ENCODE measurements around the gene DNM3. TPM values are rescaled to one million over a fixed set of nuclear protein-coding genes. Genes with fewer than 3 reads are reported as not detected.

Gene DNM3
- total and polyA plus RNA-seq, 7 donors, result 0.60 to 13.3 (median 3.9) TPM

- H3K4me3 ChIP-seq, result no peak overlapping the region
- TF ChIP-seq EP300 (IDR thresholded peaks at IDR 0.05) (no peak), CTCF (IDR thresholded peaks at IDR 0.05) (no peak), POLR2AphosphoS5 (IDR thresholded peaks at IDR 0.05) (no peak), POLR2A (IDR thresholded peaks at IDR 0.05) (no peak)
- no peaks in the 10 kb centered on the region for H3K36me3 ChIP-seq
- no peak overlapping the region for H3K27ac ChIP-seq
- no peak for DNase-seq
- H3K9me3 ChIP-seq, result no peaks in the 10 kb centered on the region
- H3K4me1 ChIP-seq, result peaks cover 0 to 8% (median 4%) of the 10 kb centered on the region in 4 donors
- intact Hi-C loops (cut with DNase I), result no loop called here
- 56 to 77% methylated on average over 2 of the region's 2 CpGs for WGBS, 2 donors
- H3K27me3 ChIP-seq, result no peaks in the 10 kb centered on the region
These were observed 327.2 kb downstream of the DNM3 start for GRCh38 chr1:172168597-172168872.

DNA sequence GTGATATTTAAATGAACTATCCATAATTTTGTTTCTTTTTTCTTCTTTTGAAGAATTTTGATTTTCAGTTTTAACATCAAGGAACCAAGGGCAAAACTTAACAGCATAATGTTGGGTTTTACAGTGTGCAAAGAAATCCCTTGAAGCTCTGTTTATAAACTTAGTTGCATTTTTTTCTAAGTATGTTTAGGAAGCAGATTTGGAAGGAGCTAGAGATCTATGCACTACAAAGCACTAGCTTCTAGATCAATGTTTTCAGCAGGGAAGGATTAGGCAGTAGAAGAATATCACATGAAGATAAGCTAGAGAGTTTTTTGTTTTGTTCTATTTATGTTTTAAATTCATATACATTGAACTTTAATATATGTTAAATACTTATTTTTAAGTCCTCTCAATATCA lies 328.5 kb downstream of the DNM3 start:
- Histone ChIP-seq H3K27ac (no peak overlapping the region), H3K4me3 (no peak overlapping the region), H3K36me3 (no peaks in the 10 kb centered on the region), H3K9me3 (no peaks in the 10 kb centered on the region), H3K27me3 (no peaks in the 10 kb centered on the region), H3K4me1 (peaks cover 0 to 8% (median 0%) of the 10 kb centered on the region in 4 donors)
- intact Hi-C loops (cut with DNase I), result no loop called here
- no peak for DNase-seq
- TF ChIP-seq POLR2A (IDR thresholded peaks at IDR 0.05) (no peak), EP300 (IDR thresholded peaks at IDR 0.05) (no peak), POLR2AphosphoS5 (IDR thresholded peaks at IDR 0.05) (no peak), CTCF (IDR thresholded peaks at IDR 0.05) (no peak)

DNA sequence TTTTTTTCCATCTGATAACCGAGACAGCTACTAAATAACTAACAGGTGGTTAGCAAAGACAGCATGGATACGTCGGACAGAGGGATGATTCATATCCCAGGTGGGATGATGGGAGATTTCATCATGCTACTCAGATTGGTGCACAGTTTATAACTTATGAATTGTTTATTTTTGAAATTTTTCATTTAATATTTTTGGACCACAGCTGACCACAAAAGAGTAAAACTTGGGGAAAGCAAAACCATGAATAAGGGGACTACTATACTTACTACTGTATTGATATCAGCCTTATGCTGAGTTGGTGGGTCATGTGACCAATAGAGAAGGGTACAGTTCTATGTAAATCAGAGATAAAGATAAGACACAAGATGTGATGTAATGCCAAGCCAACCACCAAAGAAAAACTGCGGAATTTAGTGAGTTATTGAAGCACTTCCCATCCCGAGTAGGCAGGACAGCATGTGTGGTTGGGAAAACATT lies 331.1 kb downstream of the DNM3 start:
- Histone ChIP-seq H3K36me3 (no peaks in the 10 kb centered on the region), H3K27me3 (no peaks in the 10 kb centered on the region), H3K9me3 (no peaks in the 10 kb centered on the region), H3K4me1 (peaks cover 0 to 13% (median 4%) of the 10 kb centered on the region in 4 donors), H3K4me3 (no peak overlapping the region), H3K27ac (no peak overlapping the region)
- 89 to 96% methylated on average over 5 of the region's 5 CpGs for WGBS, 2 donors
- DNase-seq, result no peak
- intact Hi-C loops (cut with DNase I), result no loop called here
- no peak for TF ChIP-seq POLR2A (IDR thresholded peaks at IDR 0.05)
- TF ChIP-seq CTCF (IDR thresholded peaks at IDR 0.05), result no peak
- TF ChIP-seq EP300 (IDR thresholded peaks at IDR 0.05), result no peak
- TF ChIP-seq POLR2AphosphoS5 (IDR thresholded peaks at IDR 0.05), result no peak

GRCh38 chr1:172176206-172176605 lies 334.9 kb downstream of the DNM3 start:
- TF ChIP-seq CTCF (IDR thresholded peaks at IDR 0.05) (no peak), POLR2A (IDR thresholded peaks at IDR 0.05) (no peak), POLR2AphosphoS5 (IDR thresholded peaks at IDR 0.05) (no peak), EP300 (IDR thresholded peaks at IDR 0.05) (no peak)
- 90 to 93% methylated on average over 1 of the region's 1 CpG for WGBS, 2 donors
- DNase-seq, result no peak
- no peak overlapping the region for H3K4me3 ChIP-seq
- intact Hi-C loops (cut with DNase I), result no loop called here
- peaks cover 0 to 26% (median 16%) of the 10 kb centered on the region in 4 donors for H3K4me1 ChIP-seq
- no peak overlapping the region for H3K27ac ChIP-seq
- no peaks in the 10 kb centered on the region for H3K27me3 ChIP-seq
- H3K9me3 ChIP-seq, result no peaks in the 10 kb centered on the region
- H3K36me3 ChIP-seq, result no peaks in the 10 kb centered on the region

DNA sequence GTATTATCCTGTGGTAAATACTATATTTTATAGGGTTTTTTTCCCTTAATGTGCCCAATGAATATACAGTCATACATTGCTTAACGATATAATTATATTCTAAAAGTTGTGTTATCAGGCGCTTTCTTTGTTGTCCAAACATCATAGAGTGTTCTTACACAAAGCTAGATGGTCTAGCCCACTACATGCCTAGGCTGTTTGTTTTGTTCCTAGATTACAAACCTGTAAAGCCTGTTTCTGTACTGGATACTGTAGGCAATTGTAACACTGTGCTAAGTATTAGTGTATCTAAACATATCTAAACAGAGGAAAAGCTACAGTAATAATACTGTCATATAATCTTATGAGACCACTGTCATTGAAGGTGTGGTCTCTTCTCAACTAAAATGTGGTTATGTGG lies 336.6 kb downstream of the DNM3 start:
- H3K27ac ChIP-seq, result no peak overlapping the region
- peaks cover 0 to 41% (median 29%) of the 10 kb centered on the region in 4 donors for H3K4me1 ChIP-seq
- TF ChIP-seq EP300 (IDR thresholded peaks at IDR 0.05), result no peak
- no peak for TF ChIP-seq CTCF (IDR thresholded peaks at IDR 0.05)
- no peak for TF ChIP-seq POLR2AphosphoS5 (IDR thresholded peaks at IDR 0.05)
- DNase-seq, result no peak
- H3K27me3 ChIP-seq, result no peaks in the 10 kb centered on the region
- intact Hi-C loops (cut with DNase I), result no loop called here
- H3K4me3 ChIP-seq, result no peak overlapping the region
- 22 to 69% methylated on average over 2 of the region's 2 CpGs for WGBS, 2 donors
- no peaks in the 10 kb centered on the region for H3K9me3 ChIP-seq
- H3K36me3 ChIP-seq, result no peaks in the 10 kb centered on the region
